Esophagus squamous epithelium (tissue), 4 donors: ENCODE measurements around the gene EXOSC5.

Source experiments
- CTCF ChIP-seq, 6 experiments: fragments of 450-650 bp in 4 of 6; fragments of 200-600 bp in 2 of 6; sonication (generic) in 2 of 6; IDR thresholded peaks; one replicate each; pipeline ENCODE4 v1.5.1; 2016 to 2019; ENCODE audit warnings: antibody characterized with exemption in 6 of 6, mild to moderate bottlenecking in 4 of 6, moderate library complexity in 4 of 6
- POLR2A ChIP-seq, 4 donors: fragments of 450-650 bp; IDR thresholded peaks; one replicate each; pipeline ENCODE4 v1.6.1; 2017; ENCODE audit warnings: antibody characterized with exemption in 4 of 4, mild to moderate bottlenecking in 4 of 4, moderate library complexity in 3 of 4

GRCh38 chr19:41384351-41384750 lies 12.8 kb downstream of the EXOSC5 start:
- TF ChIP-seq POLR2A (IDR thresholded peaks at IDR 0.05), result no peak
- TF ChIP-seq CTCF (IDR thresholded peaks at IDR 0.05), result no peak
